ENCODE results near the gene BAHD1.
A peak's percentile ranks its signal among the peaks of the same experiment; 100 is the strongest.

The BAHD1 gene

GRCh38 chr15:40500568-40501330 lies 60.0 kb downstream of the BAHD1 start:
- DNase-seq: no peak

GRCh38 chr15:40501487-40501886 lies 60.7 kb downstream of the BAHD1 start:
- DNase-seq: no peak

GRCh38 chr15:40506964-40507571 lies 66.3 kb downstream of the BAHD1 start:
- DNase-seq: peak; percentile 80 to 85

GRCh38 chr15:40508216-40508615 lies 67.5 kb downstream of the BAHD1 start:
- no peak for DNase-seq

GRCh38 chr15:40510201-40510600 lies 69.4 kb downstream of the BAHD1 start:
- DNase-seq: no peak

GRCh38 chr15:40511093-40511471 lies 70.3 kb downstream of the BAHD1 start:
- no peak for DNase-seq

- peak; percentile 26 to 41 for DNase-seq
These were observed 70.8 kb downstream of the BAHD1 start for GRCh38 chr15:40511472-40512133.

GRCh38 chr15:40512440-40512839 lies 71.7 kb downstream of the BAHD1 start:
- no peak for DNase-seq

- DNase-seq: no peak
These were observed 72.9 kb downstream of the BAHD1 start for GRCh38 chr15:40513609-40514008.

GRCh38 chr15:40516322-40516721 lies 75.6 kb downstream of the BAHD1 start:
- DNase-seq: no peak
